SU-DHL-6 (cell line): ENCODE data around the gene CLTRN.

Experiments
- CTCF ChIP-seq: fragments of 200-600 bp; sonication (generic); IDR thresholded peaks from one replicate; pipeline ENCODE4 v1.5.1; 2017; ENCODE audit warnings: antibody characterized with exemption, mild to moderate bottlenecking, low read length, moderate library complexity; ENCODE audit not compliant: insufficient read depth, poor library complexity, severe bottlenecking
- EZH2phosphoT487 ChIP-seq: fragments of 200-600 bp; sonication (generic), shearing (Covaris generic); conservative IDR thresholded peaks from 2 replicates; pipeline ENCODE4 v1.6.1; 2018; ENCODE audit warnings: mild to moderate bottlenecking, antibody characterized with exemption, low read length, moderate library complexity, mixed read lengths

- TF ChIP-seq CTCF (no peak), EZH2phosphoT487 (no peak)
Measured at GRCh38 chrX:15646543-15646942, 18.1 kb downstream of the CLTRN start.
